Inferior parietal cortex (tissue), 1 donor: Measurements from ENCODE around the gene ETV6.
"Not testable (repeated sequence)": the region's sequence is repeated elsewhere in the genome, so short reads cannot be mapped to it uniquely, and the experiment has no call there.

Experiments used
- DNase-seq: peaks from one replicate; pipeline ENCODE4 v3.0.0-alpha.2; 2016; ENCODE audit errors: extremely low spot score

The ETV6 gene

DNA sequence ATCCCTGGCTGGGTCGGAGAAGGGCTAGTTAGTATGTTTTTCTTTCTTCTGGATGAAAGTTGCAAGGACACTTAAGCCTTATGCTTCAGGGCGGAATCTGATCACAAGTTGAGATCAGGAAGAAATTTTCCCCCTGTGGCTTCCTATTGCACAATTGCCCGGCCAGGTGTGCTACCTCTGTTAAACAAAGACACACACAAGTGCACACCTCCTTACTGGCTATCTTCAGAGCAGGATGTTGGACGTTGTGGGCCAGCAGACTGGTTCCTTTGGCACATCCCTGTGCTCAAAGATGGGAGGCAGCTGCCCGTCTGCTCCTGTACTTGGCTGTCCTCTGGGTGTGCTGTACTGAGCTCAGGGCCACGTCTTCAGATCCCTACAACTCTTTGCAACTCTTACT, 19.1 kb downstream of the ETV6 start:
- no peak for DNase-seq

DNA sequence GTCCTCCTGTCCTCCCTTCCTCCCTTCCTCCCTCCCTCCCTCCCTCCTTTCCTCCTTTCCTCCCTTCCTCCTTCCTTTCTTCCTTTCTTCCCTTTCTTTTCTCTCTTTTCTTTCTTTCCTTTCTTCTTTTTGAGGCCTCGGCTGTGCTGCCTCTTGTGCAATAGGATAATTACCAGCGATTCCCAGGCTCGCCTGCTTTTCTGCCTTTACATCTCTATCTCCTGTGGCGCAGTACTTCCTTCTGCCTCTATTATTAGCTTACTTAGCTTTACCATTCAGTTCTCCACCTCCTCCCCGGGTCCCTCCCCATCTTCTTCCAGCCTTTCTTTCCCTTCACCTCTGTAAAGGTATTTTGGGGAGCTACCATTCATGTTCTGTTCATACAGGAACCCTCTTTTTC, 19.9 kb downstream of the ETV6 start:
- no peak for DNase-seq

DNA sequence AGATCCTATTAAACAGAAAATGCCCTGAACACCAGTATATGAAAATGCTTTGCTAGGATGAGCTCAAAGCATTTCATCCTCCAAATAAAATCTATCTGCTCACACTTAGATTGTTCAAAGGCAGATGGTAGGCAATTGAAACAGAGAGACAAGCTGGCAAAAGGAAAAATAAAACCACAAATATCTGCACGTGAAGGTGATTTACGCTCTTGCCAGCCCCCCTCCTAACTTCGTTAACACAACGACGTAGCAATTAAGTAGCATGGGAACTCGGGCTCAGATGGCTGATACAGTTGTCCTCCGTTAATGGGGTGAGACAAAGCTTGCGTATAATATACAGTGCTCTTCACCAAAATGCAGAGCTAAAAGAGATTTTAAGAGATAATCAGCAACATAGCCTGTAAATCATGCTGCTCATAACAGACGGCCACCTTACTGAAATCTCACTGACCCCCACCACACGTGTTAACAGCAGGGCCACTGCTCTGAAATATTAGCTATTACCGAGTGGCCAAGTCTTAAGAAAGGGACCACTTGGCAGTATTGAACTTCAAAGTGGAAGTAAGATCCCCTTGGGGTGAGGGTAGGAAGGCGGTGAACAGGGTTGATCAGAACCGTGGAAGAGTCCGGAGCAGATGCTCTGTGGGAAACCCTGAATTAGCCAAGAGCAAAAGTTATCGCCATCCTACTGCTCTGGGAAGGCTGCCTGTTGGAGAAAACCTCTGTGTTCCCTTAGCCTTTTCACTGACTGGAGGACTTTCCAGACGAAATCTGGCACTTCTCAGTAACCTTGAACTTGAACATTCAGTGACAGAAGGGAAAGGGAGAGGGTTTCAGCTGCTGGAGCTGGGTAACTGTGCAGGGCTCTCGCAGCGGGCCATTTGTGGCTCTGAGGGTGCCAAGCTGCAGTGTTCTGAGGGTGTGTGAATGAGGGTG, 23.1 kb downstream of the ETV6 start:
- no peak for DNase-seq

DNA sequence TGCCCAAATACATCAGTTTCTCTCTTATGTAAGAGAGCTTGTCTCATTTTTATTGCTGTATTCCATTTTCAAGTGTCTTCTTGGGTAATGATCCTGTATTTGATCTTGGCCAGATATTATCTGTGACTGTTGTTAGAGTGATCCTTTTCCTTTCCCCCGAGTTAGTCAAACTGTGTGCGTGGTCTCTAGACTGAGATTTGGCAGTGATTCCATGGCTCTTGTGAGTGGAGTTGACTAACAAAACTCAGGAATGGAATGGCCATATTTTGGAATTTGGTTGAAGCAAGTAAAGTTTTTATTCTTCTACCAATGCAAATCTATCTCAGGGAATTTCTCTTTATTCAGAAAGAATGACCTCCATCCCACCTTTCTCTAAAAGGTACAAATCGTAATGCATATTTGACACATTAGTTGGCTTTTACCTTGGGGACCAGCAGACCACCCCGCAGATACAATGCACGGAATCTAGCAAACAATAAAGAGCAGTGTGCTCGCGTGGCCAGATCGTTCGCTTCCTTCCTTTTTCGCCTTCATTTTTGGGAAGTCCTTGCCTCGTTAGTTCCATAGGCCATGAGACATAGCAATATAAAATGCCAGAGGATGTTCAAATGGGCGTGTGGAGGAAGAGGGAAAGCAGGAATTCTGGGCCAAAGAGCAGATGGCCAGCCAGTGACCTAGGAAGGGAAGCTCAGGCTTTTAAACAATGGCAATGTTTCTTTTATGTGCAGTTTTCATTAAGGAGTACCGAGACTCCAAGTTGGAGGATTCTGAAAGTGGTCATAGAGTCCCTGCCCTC, 24.4 kb downstream of the ETV6 start:
- DNase-seq = no peak

DNA sequence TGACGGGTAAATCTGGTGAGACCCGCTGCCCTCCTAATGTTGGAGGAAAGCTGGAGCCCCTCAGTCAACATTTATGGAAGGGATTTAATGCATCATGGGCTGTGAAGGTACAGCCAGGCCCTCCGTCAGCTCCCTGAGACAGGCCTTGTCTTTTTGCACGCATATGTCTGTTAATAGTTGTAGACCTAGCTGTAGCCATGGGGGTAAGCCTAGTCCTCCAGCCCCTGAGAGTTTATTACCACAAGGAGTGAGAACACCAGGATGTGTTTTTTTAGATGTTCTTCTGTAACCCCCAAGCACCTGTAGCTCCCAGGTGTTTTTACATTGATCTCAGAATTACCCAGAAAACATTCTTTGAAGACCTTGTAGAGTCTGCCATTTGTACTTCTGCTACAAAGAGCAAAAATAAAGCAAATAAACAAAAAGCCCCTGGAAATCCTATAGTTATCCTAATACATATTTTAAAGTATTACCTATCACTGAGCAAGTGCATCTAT, 25.5 kb downstream of the ETV6 start:
- DNase-seq = no peak

DNA sequence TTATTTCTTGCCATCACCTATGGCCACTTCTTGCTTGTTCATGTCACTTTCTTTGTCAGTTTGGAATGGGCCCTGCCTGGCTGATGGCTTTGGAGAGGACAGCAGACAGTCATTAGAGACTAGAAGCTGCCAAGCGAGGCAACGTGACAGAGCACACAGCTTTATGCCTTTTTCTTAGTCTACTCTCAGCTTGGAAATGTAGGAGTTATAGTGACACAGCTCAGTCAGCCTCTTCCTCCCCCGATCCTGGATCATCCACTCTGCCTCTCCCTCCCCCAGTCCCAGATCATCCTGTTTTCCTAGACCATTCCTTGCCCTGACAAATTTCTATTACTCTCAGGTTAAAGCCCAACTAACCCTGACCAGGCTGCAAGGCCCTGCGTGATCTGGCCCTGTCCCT, 26.6 kb downstream of the ETV6 start:
- no peak for DNase-seq

DNA sequence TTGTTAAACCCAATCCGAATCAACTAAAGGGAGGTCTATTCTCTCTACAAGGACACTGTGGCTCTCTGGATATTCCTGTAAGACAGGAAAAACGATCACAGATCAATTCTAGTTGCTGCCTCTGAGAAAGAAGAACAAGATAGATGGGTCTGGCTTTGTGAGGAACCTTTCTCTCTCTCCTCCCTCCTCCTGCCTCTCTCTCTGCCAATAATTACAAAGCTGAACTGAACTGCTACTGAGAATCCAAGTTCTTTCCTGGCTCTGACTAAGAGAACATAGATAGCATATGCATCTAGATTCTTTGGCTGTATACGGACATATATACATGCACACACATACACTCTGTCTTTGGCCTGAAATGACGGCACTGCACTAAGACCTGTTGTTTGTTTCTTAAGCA, 27.6 kb downstream of the ETV6 start:
- DNase-seq = no peak

DNA sequence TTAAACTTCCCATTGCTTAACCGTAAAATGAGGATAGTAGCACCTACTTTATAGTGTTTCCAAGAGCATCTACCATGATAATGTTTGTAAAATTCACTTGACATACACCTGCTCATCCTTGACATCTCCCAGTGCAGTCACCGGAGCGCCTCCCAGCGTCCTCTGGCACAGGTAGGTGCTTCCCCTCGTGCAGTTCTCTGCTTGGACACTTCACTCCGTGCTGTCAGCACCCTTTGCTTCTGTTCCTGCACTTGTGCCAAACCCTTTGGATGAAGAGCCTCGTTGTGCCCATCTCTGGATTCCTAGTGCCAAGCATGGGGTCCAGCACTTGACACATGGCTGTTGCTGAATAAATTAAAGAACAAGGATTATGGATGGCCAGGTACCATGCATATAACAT, 28.3 kb downstream of the ETV6 start:
- no peak for DNase-seq

DNA sequence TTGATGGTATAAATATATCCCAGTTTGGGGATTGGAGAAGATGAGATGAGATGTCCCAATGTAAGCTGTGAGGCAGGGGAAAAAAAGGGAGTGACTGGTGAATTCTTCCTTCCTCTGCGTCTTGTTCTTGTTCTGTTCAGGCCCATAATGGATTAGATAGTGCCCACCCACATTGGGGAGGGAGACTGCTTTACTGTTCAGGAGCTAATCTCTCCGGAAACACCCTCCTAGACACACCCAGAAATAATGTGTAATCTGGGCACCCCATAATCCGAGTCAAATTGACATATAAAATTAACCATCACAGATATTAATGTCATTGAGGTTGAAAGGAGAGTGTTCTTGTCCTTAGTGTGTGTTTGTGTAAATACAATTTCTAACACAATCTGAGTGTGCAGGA, 29.3 kb downstream of the ETV6 start:
- DNase-seq = no peak

DNA sequence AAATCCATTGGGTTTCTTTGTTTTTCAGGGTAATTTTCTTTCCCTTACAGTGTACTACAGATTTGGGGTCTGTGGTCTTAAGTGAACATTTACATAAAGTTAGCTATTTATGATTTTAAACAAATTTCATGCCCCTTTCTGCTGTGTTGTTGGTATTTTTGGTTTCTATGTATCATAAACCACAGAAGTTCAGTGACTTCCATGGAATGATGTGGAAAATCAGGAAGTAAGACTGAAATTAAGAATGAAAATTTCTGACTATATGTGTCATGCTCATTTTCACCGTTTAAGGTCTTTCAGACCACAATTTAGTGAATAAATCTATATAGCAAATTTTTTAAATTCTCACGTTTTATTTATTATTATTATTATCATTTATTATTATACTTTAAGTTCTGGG, 31.7 kb downstream of the ETV6 start:
- DNase-seq = no peak

DNA sequence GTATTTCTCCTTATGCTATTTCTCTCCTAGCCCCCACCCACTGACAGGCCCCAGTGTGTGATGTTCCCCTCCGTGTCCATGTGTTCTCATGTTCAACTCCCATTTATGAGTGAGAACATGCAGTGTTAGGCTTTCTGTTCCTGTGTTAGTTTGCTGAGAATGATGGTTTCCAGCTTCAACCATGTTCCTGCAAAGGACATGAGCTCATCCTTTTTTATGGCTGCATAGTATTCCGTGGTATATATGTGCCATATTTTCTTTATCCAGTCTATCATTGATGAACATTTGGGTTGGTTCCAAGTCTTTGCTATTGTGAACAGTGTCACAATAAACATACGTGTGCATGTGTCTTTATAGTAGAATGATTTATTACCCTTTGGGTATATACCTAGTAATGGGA, 32.2 kb downstream of the ETV6 start:
- DNase-seq = not testable (repeated sequence)

DNA sequence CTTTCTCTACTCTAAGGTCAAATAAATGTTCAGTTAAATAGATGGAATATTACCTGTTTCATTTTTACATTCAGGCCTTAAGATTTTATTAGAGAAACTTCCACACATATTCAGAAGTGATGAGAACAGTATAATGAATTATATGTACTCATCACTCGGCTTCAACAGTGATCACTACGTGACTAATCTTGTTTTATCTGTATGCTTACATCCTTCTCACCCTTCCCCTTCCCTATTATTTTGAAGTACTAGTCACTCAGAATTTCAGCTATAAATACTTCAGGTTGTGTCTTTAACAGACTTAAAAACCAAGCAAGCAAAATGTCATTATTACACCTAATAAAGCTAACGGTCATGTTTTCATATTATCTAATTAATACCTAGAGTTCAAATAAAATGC, 34.9 kb downstream of the ETV6 start:
- no peak for DNase-seq

DNA sequence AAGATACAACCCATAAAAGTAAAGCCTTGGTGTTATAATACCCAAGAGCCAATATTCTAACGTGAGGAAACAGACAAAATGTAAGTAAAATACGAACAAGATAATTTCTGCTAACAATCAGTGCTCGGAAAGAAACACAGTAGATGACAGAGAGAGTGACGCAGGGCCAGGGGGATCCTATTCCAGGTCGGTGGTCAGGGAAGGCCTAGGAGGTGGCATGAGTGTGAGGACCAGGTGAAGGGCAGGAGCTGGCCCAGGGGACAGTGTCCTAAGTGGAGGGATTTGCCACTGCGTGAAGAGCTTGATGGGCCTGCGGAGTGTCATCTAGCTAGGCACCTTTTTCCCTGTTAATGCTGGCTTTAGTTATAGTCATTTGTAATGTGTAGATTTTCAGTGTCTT, 35.3 kb downstream of the ETV6 start:
- DNase-seq = no peak

DNA sequence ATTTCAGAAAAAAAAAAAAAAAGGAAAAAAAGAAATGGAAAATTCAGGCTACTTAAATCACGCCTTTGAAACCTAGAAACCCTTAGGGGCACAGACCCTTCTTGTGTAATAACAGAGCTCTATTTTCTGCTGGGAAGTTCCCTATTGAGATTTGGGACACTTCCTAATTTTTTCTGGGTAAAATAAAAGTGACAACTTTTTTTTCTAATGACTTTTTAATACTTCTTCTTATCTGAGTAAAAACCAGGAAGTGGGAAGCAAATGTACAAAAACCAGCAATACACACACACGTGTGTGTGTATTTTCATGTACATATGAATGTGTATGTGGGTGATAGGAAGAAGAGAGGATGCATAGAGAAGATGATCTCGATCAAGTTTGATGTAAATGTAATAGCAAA, 35.8 kb downstream of the ETV6 start:
- DNase-seq = no peak

DNA sequence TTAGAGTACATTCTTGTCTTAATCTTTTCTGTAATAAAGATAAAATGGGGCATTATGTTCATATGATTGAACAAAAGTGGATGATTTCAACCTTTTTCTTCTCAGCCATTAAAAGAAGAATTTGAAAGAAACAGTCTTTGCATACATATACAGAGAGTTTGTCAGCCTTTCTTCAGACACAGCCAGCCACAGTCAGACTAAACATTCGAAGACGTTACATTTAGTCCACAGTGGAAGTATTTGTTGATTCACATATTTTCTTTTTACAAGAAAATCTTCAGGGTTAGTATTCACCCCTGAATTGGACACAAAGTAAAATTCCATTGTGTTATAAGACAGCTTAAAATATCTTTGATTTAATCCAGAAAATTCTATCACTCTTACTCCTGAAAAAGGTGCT, 36.2 kb downstream of the ETV6 start:
- no peak for DNase-seq

DNA sequence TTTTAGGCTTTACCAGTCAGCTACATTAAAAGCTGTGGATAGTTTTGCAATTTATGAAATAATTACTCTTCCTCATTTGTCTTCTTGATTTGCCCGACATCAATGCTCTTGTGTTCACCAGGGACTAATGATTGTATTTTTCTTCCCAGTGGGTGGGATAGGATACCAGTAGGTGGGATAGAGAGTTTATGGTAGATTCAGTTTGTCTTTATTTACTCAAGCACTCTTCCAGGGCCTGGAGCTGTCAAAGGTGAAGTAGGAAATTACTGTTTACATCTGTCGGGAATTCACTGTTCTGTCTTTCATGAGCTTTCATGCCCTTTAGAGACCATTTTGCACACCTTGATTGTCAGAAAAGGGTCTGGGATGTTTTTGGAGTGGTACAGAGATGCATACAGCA, 36.6 kb downstream of the ETV6 start:
- DNase-seq = no peak

DNA sequence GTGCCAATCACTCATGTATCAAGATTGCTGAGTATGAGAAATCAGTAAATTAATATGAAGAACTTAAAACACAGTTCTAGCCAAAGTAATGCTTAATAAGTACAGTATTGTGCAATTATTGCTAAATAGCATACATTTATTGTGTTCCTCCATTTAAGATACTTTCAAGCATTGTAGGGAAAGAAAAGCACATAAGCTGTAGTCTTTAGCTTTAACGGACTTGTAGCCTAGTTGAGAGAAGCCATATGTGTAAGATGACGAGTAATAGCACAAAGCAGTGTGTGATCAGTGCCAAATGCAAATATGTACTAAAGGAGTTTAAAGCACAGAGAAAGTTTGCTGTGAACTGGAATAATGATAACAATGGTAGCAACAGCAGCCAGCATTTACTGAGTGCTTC, 38.1 kb downstream of the ETV6 start:
- no peak for DNase-seq

DNA sequence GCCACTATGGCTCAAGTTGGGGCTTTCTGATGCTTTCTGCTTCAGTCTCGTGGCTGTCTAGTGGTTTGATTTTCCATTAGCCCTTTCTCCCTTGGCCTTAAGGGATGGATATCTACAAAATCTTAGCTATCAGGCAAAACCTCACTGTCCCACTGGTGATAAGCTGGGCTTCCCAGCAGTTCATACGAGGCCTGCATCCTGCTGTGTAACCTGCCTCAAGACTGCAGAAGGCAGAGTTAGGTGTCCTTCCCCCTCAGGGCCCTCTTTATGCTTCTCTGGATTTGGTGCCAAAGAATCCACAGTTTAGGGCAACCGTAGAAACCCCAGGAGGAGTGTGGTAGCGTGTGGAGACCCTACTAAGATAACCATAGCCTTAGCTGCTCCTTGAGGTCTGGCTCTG, 38.9 kb downstream of the ETV6 start:
- no peak for DNase-seq

DNA sequence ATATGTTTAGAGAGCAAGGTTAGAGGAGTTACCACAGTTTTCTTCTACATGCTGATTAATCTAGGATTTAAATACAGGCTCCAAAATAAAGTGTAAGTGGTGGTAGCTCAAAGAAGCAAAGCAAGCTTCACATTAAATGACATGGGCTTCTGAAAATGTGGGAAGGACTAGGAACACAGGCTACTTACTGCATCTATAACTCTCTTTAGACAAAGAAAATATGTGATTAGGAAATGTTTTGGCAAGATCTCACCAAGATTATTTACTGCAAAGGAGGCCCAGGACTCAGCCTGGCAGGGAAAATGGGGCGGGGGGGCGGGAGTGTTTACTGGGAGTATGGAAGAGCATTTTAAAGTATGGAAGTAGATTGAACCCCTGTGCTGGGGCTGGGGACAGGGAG, 39.4 kb downstream of the ETV6 start:
- DNase-seq = no peak

DNA sequence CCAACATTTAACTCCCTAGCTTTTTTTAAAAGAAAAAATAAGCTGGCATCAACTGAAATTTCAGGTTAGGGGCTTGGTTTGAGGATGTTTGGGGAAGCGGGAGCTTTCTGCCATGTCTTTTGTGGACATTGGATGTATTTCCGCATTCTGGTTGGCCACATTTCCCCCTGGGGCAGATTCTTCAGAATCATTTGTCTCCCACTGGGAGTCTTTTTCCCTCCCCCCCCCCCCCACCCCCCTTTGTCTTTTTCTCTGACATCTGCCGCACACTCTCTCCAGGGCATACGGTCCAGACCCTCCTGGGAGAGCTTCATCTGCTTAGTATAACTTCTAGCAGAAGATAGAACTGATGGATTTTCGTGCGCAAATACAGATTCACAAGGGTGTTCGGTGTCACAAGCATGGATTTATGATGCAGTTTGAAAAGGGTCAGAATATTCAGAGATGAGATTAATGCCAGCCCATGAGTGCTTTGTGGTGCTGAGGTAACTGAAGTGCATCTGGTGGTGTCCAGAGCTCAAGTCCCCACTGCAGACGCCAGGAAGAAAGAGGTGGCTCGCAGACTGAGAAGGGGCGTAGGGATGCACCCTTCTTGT, 40.2 kb downstream of the ETV6 start:
- no peak for DNase-seq

DNA sequence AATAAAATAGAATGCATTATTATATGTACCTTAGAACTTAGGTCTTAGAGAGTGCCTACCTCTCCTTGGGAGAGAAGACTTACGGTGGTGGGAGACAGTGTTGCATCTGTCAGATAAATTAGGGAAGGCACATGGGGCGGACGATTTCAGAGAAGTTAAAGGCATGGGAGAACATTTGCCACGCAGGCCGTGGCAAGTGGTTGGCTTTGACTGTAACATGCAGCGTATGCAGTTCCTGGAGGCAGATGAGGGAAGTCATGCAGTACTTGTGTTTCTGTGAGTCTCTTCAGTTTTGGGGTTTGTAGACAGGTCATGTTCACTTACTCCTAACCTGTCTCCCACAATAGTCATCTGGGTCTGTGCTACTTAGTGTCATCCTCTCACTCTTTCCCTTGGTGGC, 43.6 kb downstream of the ETV6 start:
- DNase-seq = no peak

DNA sequence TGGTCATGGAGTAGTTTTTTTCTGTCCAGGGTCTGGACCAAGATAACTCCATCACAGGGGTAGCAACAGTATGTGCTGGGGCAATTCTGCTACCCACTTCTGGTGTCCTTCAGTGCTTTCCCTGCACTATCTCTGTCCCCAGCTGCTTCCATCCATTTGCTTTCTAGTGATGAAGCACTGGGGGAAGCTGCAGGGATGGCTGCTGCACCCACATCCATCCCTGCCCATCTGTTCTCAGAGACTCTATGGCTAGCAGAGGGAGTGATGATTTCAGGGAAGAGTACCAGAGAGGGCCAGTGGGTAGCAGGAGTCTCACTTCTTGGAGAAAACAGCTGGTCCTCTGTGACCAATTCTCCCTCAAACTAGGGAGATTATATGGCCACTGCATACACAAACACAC, 44.1 kb downstream of the ETV6 start:
- no peak for DNase-seq

DNA sequence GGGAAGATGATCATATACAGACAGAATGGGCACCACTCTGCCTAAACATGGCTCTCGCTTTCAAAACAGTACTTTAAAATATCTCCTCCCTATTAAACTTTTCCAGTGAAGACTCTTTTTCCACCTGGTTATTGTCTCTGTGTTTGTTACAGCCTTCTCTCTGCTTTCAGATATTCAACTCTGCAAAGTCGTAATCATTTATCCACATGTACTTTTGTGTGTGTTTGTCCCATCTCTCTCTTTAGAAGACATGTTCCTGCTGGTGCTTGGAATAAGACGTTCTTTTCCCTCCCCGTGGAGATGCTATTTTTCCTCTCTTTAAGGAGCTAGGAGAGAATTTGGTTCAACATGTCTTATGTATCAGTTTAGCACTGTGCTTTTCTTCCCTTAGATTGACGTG, 45.1 kb downstream of the ETV6 start:
- DNase-seq = no peak
